SK-N-SH (cell line): Measurements from ENCODE around the gene GALNT13. TPM values are rescaled to one million over a fixed set of nuclear protein-coding genes. Genes with fewer than 3 reads are reported as not detected.

Experiments used
- CTCF ChIA-PET: fragments of 300-600, 350-600 bp; formaldehyde crosslinking; extraction: SDS; loops from one replicate; lab custom pipeline; 2021; lab: Yijun Ruan, JAX
- POLR2A ChIA-PET: fragments of 350-600 bp; sonication (Branson Sonifier 250); formaldehyde crosslinking; extraction: SDS; loops from one replicate; lab custom pipeline; 2020; ENCODE audit warnings: antibody characterized with exemption, inconsistent platforms; lab: Yijun Ruan, JAX
- DNase-seq: peaks from one replicate; pipeline ENCODE4 v3.0.0; 2012
- H2AFZ ChIP-seq: fragments of 200-600 bp; sonication (generic); 2 replicates; pipeline ENCODE4 v1.8.1; 2016; ENCODE audit warnings: antibody characterized with exemption, mild to moderate bottlenecking, low read depth
- H3F3A ChIP-seq: fragments of 200-600 bp; sonication (generic); replicated peaks from 2 replicates; pipeline ENCODE3; 2016; ENCODE audit warnings: antibody characterized with exemption, mild to moderate bottlenecking; ENCODE audit not compliant: insufficient read depth
- H3K27ac ChIP-seq, 2 experiments: fragments of 200-500 bp in 1 of 2; fragments of 200-600 bp in 1 of 2; sonication (Bioruptor generic) in 1 of 2; sonication (generic), shearing (Covaris generic) in 1 of 2; 2 replicates each; pipeline versions ENCODE4 v1.5.1 to v1.6.1; 2014 to 2016; ENCODE audit warnings: low read depth in 2 of 2, inconsistent platforms in 1 of 2, low read length in 1 of 2, mild to moderate bottlenecking in 1 of 2, mixed read lengths in 1 of 2
- H3K27me3 ChIP-seq: fragments of 200-600 bp; sonication (generic), shearing (Covaris generic); 2 replicates; pipeline ENCODE4 v1.6.1; 2016; ENCODE audit warnings: mixed run types; ENCODE audit not compliant: insufficient read depth
- H3K36me3 ChIP-seq, 2 experiments: fragments of 200-500 bp in 1 of 2; fragments of 200-600 bp in 1 of 2; sonication (Bioruptor generic) in 1 of 2; sonication (generic) in 1 of 2; replicated peaks in 1 of 2; 2 replicates each; pipeline versions ENCODE3 to v1.5.1; 2014 to 2016; ENCODE audit warnings: low read length in 1 of 2, mild to moderate bottlenecking in 1 of 2; ENCODE audit not compliant: insufficient read depth in 2 of 2, control insufficient read depth in 1 of 2
- H3K4me1 ChIP-seq, 2 experiments: fragments of 200-500 bp in 1 of 2; fragments of 200-600 bp in 1 of 2; sonication (Bioruptor generic) in 1 of 2; sonication (generic), shearing (Covaris generic) in 1 of 2; 2 replicates each; pipeline versions ENCODE4 v1.5.1 to v1.6.1; 2014 to 2016; ENCODE audit warnings: low read depth in 1 of 2, low read length in 1 of 2, mixed run types in 1 of 2; ENCODE audit not compliant: insufficient read depth in 2 of 2, control insufficient read depth in 1 of 2
- H3K4me2 ChIP-seq: fragments of 200-600 bp; sonication (generic), shearing (Covaris generic); 2 replicates; pipeline ENCODE4 v1.6.1; 2017; ENCODE audit warnings: mixed run types
- H3K4me3 ChIP-seq, 2 experiments: fragments of 200-500 bp in 1 of 2; fragments of 200-600 bp in 1 of 2; sonication (Bioruptor generic) in 1 of 2; sonication (generic), shearing (Covaris generic) in 1 of 2; 2 replicates each; pipeline versions ENCODE4 v1.5.1 to v1.8.1; 2014 to 2016; ENCODE audit warnings: low read depth in 2 of 2, inconsistent platforms in 1 of 2, low read length in 1 of 2, mild to moderate bottlenecking in 1 of 2, mixed read lengths in 1 of 2, moderate library complexity in 1 of 2
- H3K79me2 ChIP-seq: fragments of 200-600 bp; sonication (generic); 2 replicates; pipeline ENCODE4 v1.8.1; 2017; ENCODE audit warnings: mild to moderate bottlenecking; ENCODE audit not compliant: insufficient read depth
- H3K9ac ChIP-seq: fragments of 200-600 bp; sonication (generic); 2 replicates; pipeline ENCODE4 v1.6.1; 2017; ENCODE audit warnings: mixed run types
- H3K9me2 ChIP-seq: fragments of 200-600 bp; sonication (generic); 2 replicates; pipeline ENCODE4 v1.6.1; 2017; ENCODE audit warnings: mixed run types
- H3K9me3 ChIP-seq: fragments of 200-600 bp; sonication (generic); 2 replicates; pipeline ENCODE4 v1.6.1; 2017; ENCODE audit warnings: mixed run types, mild to moderate bottlenecking, moderate library complexity
- H4K20me1 ChIP-seq: fragments of 200-600 bp; sonication (generic); 2 replicates; pipeline ENCODE4 v1.6.1; 2017; ENCODE audit warnings: mild to moderate bottlenecking, mixed run types; ENCODE audit not compliant: insufficient read depth
- ELF1 ChIP-seq: IDR thresholded peaks from 2 replicates; pipeline ENCODE4 v1.4.0; 2012
- EP300 ChIP-seq, 2 experiments: IDR thresholded peaks; 2 replicates each; pipeline versions ENCODE4 v1.4.0 to v1.6.1; 2012; ENCODE audit warnings: borderline replicate concordance in 1 of 2, low read depth in 1 of 2, low read length in 1 of 2
- FOXJ3 ChIP-seq: sonication (generic); formaldehyde crosslinking; IDR thresholded peaks from 2 replicates; pipeline ENCODE4 v1.5.1; 2020; ENCODE audit warnings: mild to moderate bottlenecking, missing genetic modification reagents
- GATA2 ChIP-seq: sonication (generic); formaldehyde crosslinking; IDR thresholded peaks from 2 replicates; pipeline ENCODE4 v1.5.0; 2020; ENCODE audit warnings: mild to moderate bottlenecking, missing genetic modification reagents
- JUND ChIP-seq: IDR thresholded peaks from 2 replicates; pipeline ENCODE4 v1.4.0; 2012
- MXI1 ChIP-seq: IDR thresholded peaks from 2 replicates; pipeline ENCODE4 v1.6.1; 2012; ENCODE audit warnings: mild to moderate bottlenecking, low read depth, low read length, improper control_type of control experiment
- NFIC ChIP-seq: IDR thresholded peaks from 2 replicates; pipeline ENCODE4 v1.4.0; 2012; ENCODE audit warnings: borderline replicate concordance
- NRF1 ChIP-seq: IDR thresholded peaks from 2 replicates; pipeline ENCODE4 v1.6.1; 2012; ENCODE audit warnings: low read depth, mild to moderate bottlenecking, low read length
- RAD21 ChIP-seq: IDR thresholded peaks from 2 replicates; pipeline ENCODE4 v1.6.1; 2012; ENCODE audit warnings: mild to moderate bottlenecking, low read length
- RCOR1 ChIP-seq: fragments of 150-350 bp; IDR thresholded peaks from 2 replicates; pipeline ENCODE4 v1.6.1; 2017; ENCODE audit warnings: antibody characterized with exemption, low read length
- RFX5 ChIP-seq: IDR thresholded peaks from 2 replicates; pipeline ENCODE4 v1.6.1; 2012; ENCODE audit warnings: mild to moderate bottlenecking, improper control_type of control experiment, low read length
- RXRA ChIP-seq: IDR thresholded peaks from 2 replicates; pipeline ENCODE4 v1.4.0; 2012; ENCODE audit warnings: low read depth, mild to moderate bottlenecking, borderline replicate concordance
- SMC3 ChIP-seq: IDR thresholded peaks from 2 replicates; pipeline ENCODE4 v1.6.1; 2012; ENCODE audit warnings: low read depth, low read length, improper control_type of control experiment
- TEAD4 ChIP-seq: IDR thresholded peaks from 2 replicates; pipeline ENCODE4 v1.4.0; 2012; ENCODE audit warnings: mild to moderate bottlenecking, borderline replicate concordance; ENCODE audit not compliant: insufficient read depth
- WGBS: methylation state at CpG from one replicate; pipeline ENCODE4 v1.1.6; 2017; ENCODE audit warnings: low lambda C conversion rate; 5-methylcytosine and 5-hydroxymethylcytosine counted together
- polyA plus RNA-seq, 3 experiments: library from polyadenylated mRNA; depleted of rRNA; stranded (reverse); fragments of >200 nt; gene quantifications; 2 replicates each; pipeline ENCODE4 v1.2.3, GENCODE V29; 2012
- TF ChIP-seq, protein P1 (sequence below): IDR thresholded peaks from 2 replicates; pipeline ENCODE4 v1.4.0; 2012; ENCODE audit warnings: low read depth, borderline replicate concordance
- TF ChIP-seq, protein P2 (sequence below): fragments of 200-600 bp; sonication (generic); IDR thresholded peaks from 2 replicates; pipeline ENCODE4 v1.6.1; 2017; ENCODE audit warnings: antibody characterized with exemption, mild to moderate bottlenecking, moderate library complexity
- TF ChIP-seq, protein P3 (sequence below): IDR thresholded peaks from 2 replicates; pipeline ENCODE4 v1.4.0; 2012; ENCODE audit warnings: low read depth
- TF ChIP-seq, protein P4 (sequence below): IDR thresholded peaks from 2 replicates; pipeline ENCODE4 v1.6.1; 2012; ENCODE audit warnings: mild to moderate bottlenecking, low read depth, low read length, moderate library complexity

Gene GALNT13
- polyA plus RNA-seq, 1 of the 3 experiments (the other 2 are of a cell fraction), result 0.33 TPM

DNA sequence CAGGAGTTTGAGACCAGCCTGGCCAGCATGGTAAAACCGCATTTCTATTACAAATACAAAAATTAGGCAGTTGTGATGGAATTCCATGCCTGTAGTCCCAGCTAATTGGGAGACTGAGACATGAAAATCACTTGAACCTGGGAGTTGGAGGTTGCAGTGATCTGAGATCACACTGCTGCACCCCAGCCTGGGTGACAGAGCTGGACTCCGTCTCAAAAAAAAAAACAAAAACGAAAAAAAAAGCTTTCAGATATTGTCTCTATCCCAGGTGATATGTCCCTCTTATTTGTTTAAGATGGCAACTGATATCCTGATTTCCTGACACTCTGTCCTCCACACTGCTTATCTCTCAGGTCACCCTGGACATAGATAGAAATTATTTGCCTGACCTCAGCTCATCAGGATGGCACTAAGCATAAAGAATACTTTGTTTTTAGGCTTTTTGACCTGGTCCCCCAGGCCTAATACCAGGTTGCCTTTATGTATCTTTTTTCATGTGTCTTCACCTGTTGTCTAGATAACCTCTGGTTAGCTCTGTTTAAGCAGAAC lies 531.6 kb downstream of the GALNT13 start:
- WGBS, result 62% methylated on average over 3 of the region's 3 CpGs
- POLR2A ChIA-PET, result no interaction called here
- H3F3A ChIP-seq, result no peaks in the 10 kb centered on the region
- no peaks in the 10 kb centered on the region for H3K9me3 ChIP-seq
- H3K9me2 ChIP-seq, result no peaks in the 10 kb centered on the region
- CTCF ChIA-PET, result interaction anchor here (1.4 kb wide), 1 partner anchor 28 kb away, joined by 3 read pairs; no protein-coding TSS in a partner anchor
- no peak for DNase-seq
- no peaks in the 10 kb centered on the region for H4K20me1 ChIP-seq
- TF ChIP-seq NFIC (no peak), RXRA (no peak), GATA2 (CRISPR knock-in tag) (no peak), RFX5 (no peak), NRF1 (no peak), TEAD4 (no peak), FOXJ3 (CRISPR knock-in tag) (no peak), RAD21 (no peak), EP300 (IDR thresholded peaks at IDR 0.05; ENCODE audit: borderline replicate concordance in 1 of 2, low read depth in 1 of 2, low read length in 1 of 2) (no peak), JUND (no peak), SMC3 (no peak)
- TF ChIP-seq, protein P1, sequence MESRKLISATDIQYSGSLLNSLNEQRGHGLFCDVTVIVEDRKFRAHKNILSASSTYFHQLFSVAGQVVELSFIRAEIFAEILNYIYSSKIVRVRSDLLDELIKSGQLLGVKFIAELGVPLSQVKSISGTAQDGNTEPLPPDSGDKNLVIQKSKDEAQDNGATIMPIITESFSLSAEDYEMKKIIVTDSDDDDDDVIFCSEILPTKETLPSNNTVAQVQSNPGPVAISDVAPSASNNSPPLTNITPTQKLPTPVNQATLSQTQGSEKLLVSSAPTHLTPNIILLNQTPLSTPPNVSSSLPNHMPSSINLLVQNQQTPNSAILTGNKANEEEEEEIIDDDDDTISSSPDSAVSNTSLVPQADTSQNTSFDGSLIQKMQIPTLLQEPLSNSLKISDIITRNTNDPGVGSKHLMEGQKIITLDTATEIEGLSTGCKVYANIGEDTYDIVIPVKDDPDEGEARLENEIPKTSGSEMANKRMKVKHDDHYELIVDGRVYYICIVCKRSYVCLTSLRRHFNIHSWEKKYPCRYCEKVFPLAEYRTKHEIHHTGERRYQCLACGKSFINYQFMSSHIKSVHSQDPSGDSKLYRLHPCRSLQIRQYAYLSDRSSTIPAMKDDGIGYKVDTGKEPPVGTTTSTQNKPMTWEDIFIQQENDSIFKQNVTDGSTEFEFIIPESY, result no peak
- H3K27me3 ChIP-seq, result no peaks in the 10 kb centered on the region
- no peak overlapping the region for H3K4me3 ChIP-seq
- H3K4me2 ChIP-seq, result no peak overlapping the region
- H2AFZ ChIP-seq, result no peak overlapping the region
- H3K4me1 ChIP-seq, result no peaks in the 10 kb centered on the region
- no peaks in the 10 kb centered on the region for H3K79me2 ChIP-seq
- no peak overlapping the region for H3K27ac ChIP-seq
- no peak overlapping the region for H3K9ac ChIP-seq
- H3K36me3 ChIP-seq, result no peaks in the 10 kb centered on the region

DNA sequence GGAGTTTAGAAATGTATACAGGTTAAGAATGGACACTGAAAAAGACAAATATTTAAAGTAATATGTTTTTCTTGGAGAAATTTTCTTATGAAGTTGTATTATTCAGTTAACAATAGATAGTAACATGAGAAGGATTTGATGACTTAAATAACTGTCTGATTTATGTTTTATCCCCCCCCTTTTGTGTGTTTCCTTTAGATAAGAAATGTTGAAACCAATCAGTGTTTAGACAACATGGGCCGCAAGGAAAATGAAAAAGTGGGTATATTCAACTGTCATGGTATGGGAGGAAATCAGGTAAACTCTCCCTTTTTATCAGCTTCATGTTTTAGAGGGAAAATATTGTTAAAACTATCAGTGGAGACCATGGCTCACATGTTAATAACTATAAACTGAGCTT lies 537.1 kb downstream of the GALNT13 start:
- Histone ChIP-seq H3K9me3 (no peaks in the 10 kb centered on the region), H3K9me2 (no peaks in the 10 kb centered on the region), H3K4me2 (no peak overlapping the region), H3K79me2 (no peaks in the 10 kb centered on the region), H3K4me3 (no peak overlapping the region), H3K27me3 (no peaks in the 10 kb centered on the region), H3K4me1 (no peaks in the 10 kb centered on the region), H2AFZ (no peak overlapping the region), H3K27ac (no peak overlapping the region), H3F3A (no peaks in the 10 kb centered on the region), H3K9ac (no peak overlapping the region), H3K36me3 (no peaks in the 10 kb centered on the region), H4K20me1 (no peaks in the 10 kb centered on the region)
- DNase-seq, result no peak
- CTCF ChIA-PET, result interaction anchor here (1.2 kb wide), 1 partner anchor 10 kb away, joined by 3 read pairs; no protein-coding TSS in a partner anchor
- 63% methylated on average over 1 of the region's 1 CpG for WGBS
- POLR2A ChIA-PET, result no interaction called here
- TF ChIP-seq SMC3 (no peak), ELF1 (no peak), TEAD4 (no peak), NRF1 (no peak), RCOR1 (no peak), RAD21 (no peak), MXI1 (no peak)
- TF ChIP-seq, protein P2, sequence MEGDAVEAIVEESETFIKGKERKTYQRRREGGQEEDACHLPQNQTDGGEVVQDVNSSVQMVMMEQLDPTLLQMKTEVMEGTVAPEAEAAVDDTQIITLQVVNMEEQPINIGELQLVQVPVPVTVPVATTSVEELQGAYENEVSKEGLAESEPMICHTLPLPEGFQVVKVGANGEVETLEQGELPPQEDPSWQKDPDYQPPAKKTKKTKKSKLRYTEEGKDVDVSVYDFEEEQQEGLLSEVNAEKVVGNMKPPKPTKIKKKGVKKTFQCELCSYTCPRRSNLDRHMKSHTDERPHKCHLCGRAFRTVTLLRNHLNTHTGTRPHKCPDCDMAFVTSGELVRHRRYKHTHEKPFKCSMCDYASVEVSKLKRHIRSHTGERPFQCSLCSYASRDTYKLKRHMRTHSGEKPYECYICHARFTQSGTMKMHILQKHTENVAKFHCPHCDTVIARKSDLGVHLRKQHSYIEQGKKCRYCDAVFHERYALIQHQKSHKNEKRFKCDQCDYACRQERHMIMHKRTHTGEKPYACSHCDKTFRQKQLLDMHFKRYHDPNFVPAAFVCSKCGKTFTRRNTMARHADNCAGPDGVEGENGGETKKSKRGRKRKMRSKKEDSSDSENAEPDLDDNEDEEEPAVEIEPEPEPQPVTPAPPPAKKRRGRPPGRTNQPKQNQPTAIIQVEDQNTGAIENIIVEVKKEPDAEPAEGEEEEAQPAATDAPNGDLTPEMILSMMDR, result no peak
- TF ChIP-seq, protein P3, sequence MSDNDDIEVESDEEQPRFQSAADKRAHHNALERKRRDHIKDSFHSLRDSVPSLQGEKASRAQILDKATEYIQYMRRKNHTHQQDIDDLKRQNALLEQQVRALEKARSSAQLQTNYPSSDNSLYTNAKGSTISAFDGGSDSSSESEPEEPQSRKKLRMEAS, result no peak
- TF ChIP-seq, protein P4, sequence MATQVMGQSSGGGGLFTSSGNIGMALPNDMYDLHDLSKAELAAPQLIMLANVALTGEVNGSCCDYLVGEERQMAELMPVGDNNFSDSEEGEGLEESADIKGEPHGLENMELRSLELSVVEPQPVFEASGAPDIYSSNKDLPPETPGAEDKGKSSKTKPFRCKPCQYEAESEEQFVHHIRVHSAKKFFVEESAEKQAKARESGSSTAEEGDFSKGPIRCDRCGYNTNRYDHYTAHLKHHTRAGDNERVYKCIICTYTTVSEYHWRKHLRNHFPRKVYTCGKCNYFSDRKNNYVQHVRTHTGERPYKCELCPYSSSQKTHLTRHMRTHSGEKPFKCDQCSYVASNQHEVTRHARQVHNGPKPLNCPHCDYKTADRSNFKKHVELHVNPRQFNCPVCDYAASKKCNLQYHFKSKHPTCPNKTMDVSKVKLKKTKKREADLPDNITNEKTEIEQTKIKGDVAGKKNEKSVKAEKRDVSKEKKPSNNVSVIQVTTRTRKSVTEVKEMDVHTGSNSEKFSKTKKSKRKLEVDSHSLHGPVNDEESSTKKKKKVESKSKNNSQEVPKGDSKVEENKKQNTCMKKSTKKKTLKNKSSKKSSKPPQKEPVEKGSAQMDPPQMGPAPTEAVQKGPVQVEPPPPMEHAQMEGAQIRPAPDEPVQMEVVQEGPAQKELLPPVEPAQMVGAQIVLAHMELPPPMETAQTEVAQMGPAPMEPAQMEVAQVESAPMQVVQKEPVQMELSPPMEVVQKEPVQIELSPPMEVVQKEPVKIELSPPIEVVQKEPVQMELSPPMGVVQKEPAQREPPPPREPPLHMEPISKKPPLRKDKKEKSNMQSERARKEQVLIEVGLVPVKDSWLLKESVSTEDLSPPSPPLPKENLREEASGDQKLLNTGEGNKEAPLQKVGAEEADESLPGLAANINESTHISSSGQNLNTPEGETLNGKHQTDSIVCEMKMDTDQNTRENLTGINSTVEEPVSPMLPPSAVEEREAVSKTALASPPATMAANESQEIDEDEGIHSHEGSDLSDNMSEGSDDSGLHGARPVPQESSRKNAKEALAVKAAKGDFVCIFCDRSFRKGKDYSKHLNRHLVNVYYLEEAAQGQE, result no peak
- TF ChIP-seq, protein P1, result no peak
